NCI-H187 (cell line): ENCODE measurements around the gene ALX4.

ENCODE experiments used
- DNase-seq, 2 experiments: peaks; one replicate each; lab custom pipeline; 2025; lab: John Stamatoyannopoulos, UW

The ALX4 gene

GRCh38 chr11:44267750-44268613, 42.0 kb downstream of the ALX4 start:
- DNase-seq = no peak

GRCh38 chr11:44267006-44267749, 42.8 kb downstream of the ALX4 start:
- no peak for DNase-seq

- no peak for DNase-seq
Measured at GRCh38 chr11:44266056-44266780, 43.7 kb downstream of the ALX4 start.

GRCh38 chr11:44264761-44265160, 45.2 kb downstream of the ALX4 start:
- DNase-seq = no peak

GRCh38 chr11:44264438-44264749, 45.5 kb downstream of the ALX4 start:
- DNase-seq = no peak

GRCh38 chr11:44263738-44264437, 46.1 kb downstream of the ALX4 start:
- DNase-seq = no peak

DNA sequence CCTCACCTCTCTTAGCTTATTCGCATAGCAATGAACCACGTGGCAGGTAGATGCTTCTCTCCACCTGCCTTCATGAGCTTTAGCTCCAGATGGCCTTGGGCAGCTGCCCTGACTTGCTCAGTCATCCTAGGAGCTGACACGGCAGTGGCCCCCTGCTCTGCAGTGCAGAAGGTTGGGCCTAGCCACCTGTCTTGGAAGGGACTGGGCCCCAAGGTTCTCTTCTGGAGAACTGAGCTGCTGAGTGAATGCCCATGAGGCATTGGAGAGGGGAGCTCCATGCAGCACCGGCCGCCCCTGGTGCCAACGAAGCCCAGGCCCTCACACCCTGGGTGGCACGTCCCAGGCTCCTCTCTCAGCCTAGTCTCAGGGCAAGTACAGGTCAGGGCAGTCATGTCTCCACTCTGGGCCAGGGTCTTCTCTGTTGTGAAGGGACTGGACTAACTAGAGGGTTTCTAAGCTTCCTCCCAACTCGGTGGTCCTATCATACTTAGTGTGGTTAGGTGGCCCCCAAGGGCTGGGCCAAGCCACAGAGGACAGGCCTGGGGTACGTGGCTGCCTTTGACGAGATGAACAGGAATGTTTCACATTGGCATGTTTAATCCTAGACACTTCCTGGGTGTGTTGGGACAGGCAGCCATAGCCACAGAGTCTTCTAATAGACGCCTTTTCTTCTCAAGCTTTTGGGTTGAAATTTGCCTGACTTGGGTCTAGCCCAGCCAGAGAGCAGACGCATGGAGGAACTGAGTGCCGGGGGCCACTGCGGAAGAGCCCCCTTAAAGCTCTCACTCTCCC, 47.9 kb downstream of the ALX4 start:
- no peak for DNase-seq

- no peak for DNase-seq
Measured at GRCh38 chr11:44260081-44260480, 49.9 kb downstream of the ALX4 start.

DNA sequence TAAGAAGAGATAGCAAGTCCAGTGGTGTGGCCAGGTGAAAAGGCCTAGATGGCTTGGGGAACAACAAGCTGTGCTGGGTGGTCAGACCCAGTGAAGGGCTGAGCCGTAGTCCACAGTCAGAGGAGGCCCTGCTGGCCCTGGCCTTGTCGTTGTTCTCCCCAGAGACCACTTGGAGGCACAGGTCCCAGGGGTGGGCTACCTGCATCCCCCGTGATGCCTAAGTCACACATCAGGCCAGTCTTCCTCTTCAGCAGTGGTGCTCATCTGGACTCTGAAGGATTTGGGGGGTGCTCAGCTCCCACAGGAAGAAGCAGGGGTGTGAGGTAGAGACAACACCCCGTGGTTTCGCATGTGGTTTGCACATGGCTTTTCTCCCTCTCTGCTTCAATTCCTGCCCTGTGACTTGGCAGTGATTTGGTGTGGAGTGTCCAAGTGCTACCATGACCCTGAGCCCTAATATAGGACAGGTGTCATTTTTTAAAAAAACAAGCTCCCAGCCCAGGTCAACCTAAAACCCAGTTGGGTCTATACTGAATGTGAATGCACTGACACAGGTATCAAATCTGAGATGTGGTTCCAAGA, 51.0 kb downstream of the ALX4 start:
- DNase-seq = no peak

DNA sequence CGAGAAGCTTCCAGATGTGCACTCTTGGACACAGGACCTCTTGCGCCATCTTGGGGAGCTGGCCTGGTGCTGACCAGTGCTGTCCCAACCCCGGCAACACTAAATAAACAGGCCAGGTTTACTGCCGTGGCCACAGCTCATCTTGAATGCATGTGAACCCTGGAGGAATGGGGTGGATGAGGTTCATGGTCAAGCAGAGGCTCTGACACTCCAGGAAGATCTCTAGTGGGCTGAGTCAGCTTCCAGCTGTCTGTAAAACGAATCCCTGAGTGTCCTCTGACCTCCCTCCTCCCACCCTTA, 51.8 kb downstream of the ALX4 start:
- DNase-seq = no peak

DNA sequence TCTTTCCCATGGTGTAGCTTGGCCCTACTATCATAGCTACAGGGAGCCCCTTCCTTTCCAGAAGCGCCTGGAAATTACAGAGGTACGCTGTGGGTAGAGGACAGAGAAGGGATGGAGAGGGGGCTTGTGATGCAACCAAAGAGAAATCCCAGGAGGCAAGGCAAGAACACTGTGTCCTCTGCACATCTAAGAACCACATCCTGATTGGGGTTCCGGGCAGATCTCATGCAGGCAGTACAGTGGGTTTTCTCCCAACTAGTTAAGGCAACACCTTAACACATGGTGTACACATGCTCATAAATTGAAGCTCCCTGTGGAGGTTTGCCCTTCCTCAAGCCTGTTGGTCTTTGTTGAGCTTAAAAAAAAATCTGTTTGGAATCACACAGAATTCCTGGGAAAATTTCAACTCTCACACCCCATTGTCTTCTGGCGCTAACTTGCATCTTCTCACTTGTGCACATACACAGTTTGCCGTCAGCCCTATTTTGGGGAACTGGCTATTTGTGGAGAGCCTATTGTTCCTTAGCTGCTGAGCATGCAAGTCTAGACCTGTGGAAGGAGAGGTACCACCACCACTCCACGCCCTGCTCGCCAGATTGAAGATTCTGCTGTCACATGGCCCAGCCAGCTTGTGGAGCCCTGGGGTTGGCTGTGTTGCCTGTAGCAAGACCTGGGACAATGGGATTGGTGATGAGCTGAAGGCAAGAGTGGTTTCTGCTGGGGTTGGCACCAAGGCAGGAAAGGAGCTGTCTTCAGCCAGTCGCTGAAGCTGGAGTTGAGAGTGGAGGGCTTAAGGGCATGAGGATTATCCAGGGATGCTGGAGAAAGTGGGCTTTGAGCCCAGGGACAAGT, 52.4 kb downstream of the ALX4 start:
- no peak for DNase-seq

GRCh38 chr11:44256673-44257291, 53.2 kb downstream of the ALX4 start:
- DNase-seq = no peak

DNA sequence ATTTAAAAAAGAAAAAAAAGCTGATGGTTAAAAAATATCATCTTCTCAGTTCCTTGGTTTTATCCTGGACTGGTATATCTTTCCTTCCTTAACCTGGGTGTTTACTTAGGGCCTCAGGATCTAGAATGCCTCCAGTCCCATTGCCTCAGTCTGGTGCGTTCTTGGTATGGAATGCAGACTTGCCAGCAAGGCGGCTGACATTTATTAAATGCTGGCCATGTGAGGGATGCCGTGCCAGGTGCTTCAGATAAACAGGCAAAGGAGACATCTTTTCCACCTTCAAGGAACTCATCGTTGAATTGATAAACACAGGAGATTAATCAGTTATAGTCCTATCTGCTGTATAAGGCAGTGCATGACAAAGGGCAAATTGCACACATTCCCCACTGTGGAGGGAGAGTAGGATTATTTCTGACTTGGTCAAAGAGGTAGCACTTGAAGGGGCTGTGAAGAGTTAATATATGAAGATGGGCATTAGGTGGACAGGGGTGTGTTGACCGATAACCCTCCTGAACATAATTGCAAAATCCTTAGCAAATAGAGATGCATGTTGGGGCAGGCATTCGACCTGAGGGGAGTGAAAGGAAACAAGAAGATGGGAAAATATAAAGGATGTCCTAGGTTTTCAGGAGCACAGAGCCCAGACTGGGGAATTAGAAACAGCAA, 54.4 kb downstream of the ALX4 start:
- DNase-seq = no peak

DNA sequence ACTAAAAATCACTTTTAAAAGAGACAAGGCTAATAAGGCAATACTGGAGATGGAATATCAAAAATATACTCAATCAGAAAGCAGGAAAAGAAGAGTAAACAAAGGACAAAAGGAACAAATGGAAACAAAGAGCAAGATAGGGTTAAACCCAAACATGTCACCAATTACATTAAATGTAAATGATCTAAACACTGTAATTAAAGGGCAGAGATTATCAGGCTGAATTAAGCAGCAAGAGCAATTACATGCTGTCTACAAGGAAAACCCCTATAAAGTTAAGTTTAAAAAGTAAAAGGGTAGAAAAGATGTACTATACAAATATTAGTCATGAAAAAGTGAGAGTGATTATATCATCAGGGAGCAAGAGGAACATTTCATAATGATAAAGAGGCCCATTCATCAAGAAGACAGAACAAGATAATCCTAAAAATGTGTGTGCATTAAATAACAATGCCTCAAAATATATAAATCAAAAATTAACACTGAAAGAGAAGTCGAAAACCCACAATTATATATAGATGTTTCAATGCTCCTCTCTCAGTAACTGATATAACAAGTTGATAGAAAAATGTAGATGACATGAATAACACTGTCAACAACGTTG, 56.8 kb downstream of the ALX4 start:
- no peak for DNase-seq

- DNase-seq = no peak
Measured at GRCh38 chr11:44250421-44250820, 59.5 kb downstream of the ALX4 start.

- no peak for DNase-seq
Measured at GRCh38 chr11:44248109-44248508, 61.8 kb downstream of the ALX4 start.

DNA sequence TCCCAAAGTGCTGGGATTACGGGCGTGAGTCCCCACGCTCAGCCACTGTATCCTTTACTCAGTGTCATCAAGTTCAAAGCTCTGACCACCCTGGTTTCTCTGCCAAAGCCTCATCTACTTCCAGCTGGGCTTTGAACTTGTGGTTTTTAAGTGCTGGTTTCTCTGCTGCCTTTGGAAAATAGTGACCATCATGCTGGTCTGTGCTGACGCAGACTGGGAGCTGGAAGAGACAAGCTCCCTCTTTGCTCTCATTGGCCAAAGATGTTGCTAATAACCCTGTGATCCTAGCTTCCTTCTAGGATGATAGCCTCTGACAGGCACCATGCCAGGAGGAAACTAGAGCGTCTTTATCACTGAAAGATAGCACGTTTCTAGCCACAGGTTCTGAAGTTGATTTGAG, 62.4 kb downstream of the ALX4 start:
- no peak for DNase-seq

DNA sequence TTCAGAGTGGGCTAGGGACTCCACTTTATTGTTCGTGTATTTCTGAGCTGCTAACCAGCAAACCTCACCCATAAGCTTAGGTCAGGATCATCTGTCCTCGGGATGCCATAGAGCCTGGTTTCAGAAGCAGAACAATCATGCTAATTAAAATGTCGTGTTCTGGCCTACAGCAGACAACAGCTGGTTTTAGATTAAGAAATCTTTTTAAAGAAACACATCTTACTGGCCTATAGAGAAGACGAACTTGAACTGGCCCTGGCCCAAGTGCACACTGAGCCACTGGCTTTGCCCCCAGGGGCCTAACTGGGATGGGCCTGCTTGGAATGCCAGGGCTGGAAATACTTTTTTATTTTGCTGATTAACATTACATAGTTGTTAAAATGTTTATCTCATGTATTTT, 63.2 kb downstream of the ALX4 start:
- no peak for DNase-seq
